ENCODE results near the gene HIC1.
A peak's percentile ranks its signal among the peaks of the same experiment; 100 is the strongest.

HIC1 gene

GRCh38 chr17:2061441-2061958, 6.6 kb downstream of the HIC1 start:
- DNase-seq, result no peak

GRCh38 chr17:2062571-2063183, 7.8 kb downstream of the HIC1 start:
- no peak for DNase-seq

GRCh38 chr17:2063261-2064146, 8.6 kb downstream of the HIC1 start:
- DNase-seq, result no peak

- DNase-seq, result no peak
Measured at GRCh38 chr17:2064147-2064489, 9.2 kb downstream of the HIC1 start.

- no peak for DNase-seq
Measured at GRCh38 chr17:2064520-2064971, 9.6 kb downstream of the HIC1 start.

GRCh38 chr17:2064980-2065785, 10.3 kb downstream of the HIC1 start:
- DNase-seq, result peak; percentile 67

- no peak for DNase-seq
Measured at GRCh38 chr17:2065949-2066400, 11.1 kb downstream of the HIC1 start.

GRCh38 chr17:2067048-2067561, 12.2 kb downstream of the HIC1 start:
- no peak for DNase-seq

GRCh38 chr17:2067608-2068024, 12.7 kb downstream of the HIC1 start:
- no peak for DNase-seq

- no peak for DNase-seq
Measured at GRCh38 chr17:2068031-2068518, 13.2 kb downstream of the HIC1 start.

- DNase-seq, result no peak
Measured at GRCh38 chr17:2068519-2069051, 13.7 kb downstream of the HIC1 start.

- peak; percentile 95 for DNase-seq
Measured at GRCh38 chr17:2070241-2071023, 15.5 kb downstream of the HIC1 start.

- DNase-seq, result no peak
Measured at GRCh38 chr17:2071024-2071385, 16.1 kb downstream of the HIC1 start.

- DNase-seq, result no peak
Measured at GRCh38 chr17:2071455-2072281, 16.8 kb downstream of the HIC1 start.

- DNase-seq, result no peak
Measured at GRCh38 chr17:2074919-2075318, 20.0 kb downstream of the HIC1 start.

GRCh38 chr17:2075336-2076086, 20.6 kb downstream of the HIC1 start:
- no peak for DNase-seq

GRCh38 chr17:2076087-2076984, 21.4 kb downstream of the HIC1 start:
- DNase-seq, result no peak

- no peak for DNase-seq
Measured at GRCh38 chr17:2077040-2077439, 22.1 kb downstream of the HIC1 start.

GRCh38 chr17:2081564-2081963, 26.7 kb downstream of the HIC1 start:
- no peak for DNase-seq

Data from activated CD4-positive, alpha-beta T cell treated with anti-CD3 and anti-CD28 coated beads, Interleukin-2, Interleukin-6, amounts not matched to agents 100 ng/mL and 50 ng/mL, durations not matched to agents 16 hours and 8 hours (primary cell).